T-cell (primary cell): Measurements from ENCODE around the gene ABCC3. TPM values are rescaled to one million over a fixed set of nuclear protein-coding genes. Genes with fewer than 3 reads are reported as not detected.

Experiments
- ATAC-seq, 4 experiments: fragments of 200-7000 bp in 3 of 4; fragments of 150-1000 bp in 1 of 4; cut with Tn5 transposase; replicated peaks in 1 of 4; 1 replicate in 3 of 4; 2 replicates in 1 of 4; pipeline ENCODE4 v1.10.0; 2021; ENCODE audit warnings: moderate library complexity in 3 of 4, mild to moderate bottlenecking in 2 of 4, moderate number of reproducible peaks in 1 of 4
- CTCF ChIA-PET, 2 donors: fragments of 300-600 bp; sonication (Branson Sonifier 250); formaldehyde crosslinking; loops; one replicate each; lab custom pipeline; 2022; ENCODE audit warnings: antibody characterized with exemption in 2 of 2; lab: Charles Lee
- POLR2A ChIA-PET, 2 donors: fragments of 300-600 bp; sonication (Branson Sonifier 250); formaldehyde crosslinking; loops; one replicate each; lab custom pipeline; 2022; ENCODE audit warnings: antibody characterized with exemption in 2 of 2; lab: Charles Lee
- DNase-seq, 35 experiments: peaks; one replicate each; pipeline versions ENCODE4 v3.0.0 to v3.0.0-alpha.2; 2013 to 2023
- H3K27ac ChIP-seq: one replicate; pipeline ENCODE4 v1.5.1; 2013; ENCODE audit warnings: low read length
- H3K27me3 ChIP-seq, 2 experiments: replicated peaks in 1 of 2; 1 replicate in 1 of 2; 2 replicates in 1 of 2; pipeline versions ENCODE4 v1.6.1 to v1.7.0; 2013; ENCODE audit warnings: low read length in 1 of 2, mixed read lengths in 1 of 2; ENCODE audit not compliant: control insufficient read depth in 2 of 2, insufficient read depth in 2 of 2; ENCODE audit errors: extremely low read depth in 1 of 2
- H3K36me3 ChIP-seq, 2 donors: 1 replicate in 1 of 2; 2 replicates in 1 of 2; pipeline versions ENCODE4 v1.6.1 to v1.7.0; 2013; ENCODE audit warnings: low read length in 1 of 2; ENCODE audit not compliant: control insufficient read depth in 2 of 2, insufficient read depth in 1 of 2; ENCODE audit errors: extremely low read depth in 1 of 2
- H3K4me1 ChIP-seq, 2 experiments: 1 replicate in 1 of 2; 2 replicates in 1 of 2; pipeline versions ENCODE4 v1.6.1 to v1.7.0; 2013; ENCODE audit warnings: low read length in 2 of 2, mixed read lengths in 1 of 2; ENCODE audit not compliant: insufficient read depth in 2 of 2, control insufficient read depth in 1 of 2; ENCODE audit errors: extremely low read depth in 1 of 2
- H3K4me3 ChIP-seq, 2 donors: 1 replicate in 1 of 2; 2 replicates in 1 of 2; pipeline versions ENCODE4 v1.5.1 to v1.7.0; 2013; ENCODE audit warnings: mild to moderate bottlenecking in 2 of 2, low read length in 1 of 2, moderate library complexity in 1 of 2; ENCODE audit not compliant: control insufficient read depth in 1 of 2; ENCODE audit errors: extremely low read depth in 1 of 2
- H3K9me3 ChIP-seq: 2 replicates; pipeline ENCODE4 v1.7.0; 2013
- H3K27ac Mint-ChIP-seq, 2 donors: one replicate each; pipeline ENCODE4 v1.8.0; 2020 to 2021; ENCODE audit warnings: mild to moderate bottlenecking in 2 of 2, mixed read lengths in 2 of 2
- H3K27me3 Mint-ChIP-seq, 2 donors: one replicate each; pipeline ENCODE4 v1.8.0; 2021 to 2022; ENCODE audit warnings: mixed read lengths in 2 of 2
- H3K36me3 Mint-ChIP-seq: one replicate; pipeline ENCODE4 v1.8.0; 2021; ENCODE audit warnings: mixed read lengths
- H3K4me1 Mint-ChIP-seq, 3 donors: one replicate each; pipeline ENCODE4 v1.8.0; 2020 to 2022; ENCODE audit warnings: mixed read lengths in 3 of 3, mild to moderate bottlenecking in 1 of 3
- H3K4me3 Mint-ChIP-seq, 3 donors: one replicate each; pipeline ENCODE4 v1.8.0; 2020 to 2022; ENCODE audit warnings: mild to moderate bottlenecking in 3 of 3, mixed read lengths in 3 of 3, moderate library complexity in 3 of 3
- H3K9me3 Mint-ChIP-seq, 3 donors: one replicate each; pipeline ENCODE4 v1.8.0; 2020 to 2022; ENCODE audit warnings: mixed read lengths in 3 of 3
- WGBS: methylation state at CpG from one replicate; pipeline ENCODE4 v1.1.5; 2013; ENCODE audit warnings: missing lambda C conversion rate; ENCODE audit not compliant: insufficient coverage; 5-methylcytosine and 5-hydroxymethylcytosine counted together
- total RNA-seq, 35 experiments: library from RNA in 6 of 35; stranded (reverse) in 6 of 35; fragments of 120-200 nt in 1 of 35; gene quantifications; one replicate each; pipeline versions ENCODE4 v1.2.1 to v1.2.4 and lab custom pipeline; 2013 to 2026

ABCC3 gene
- total RNA-seq, 5 donors from 2014 or later (not counting 1 experiment from before 2014, with no cell fraction given) = 0.75 to 2.2 (median 1.5) TPM; not detected in 1

- Mint-ChIP-seq H3K4me3 (no peak overlapping the region), H3K27me3 (peaks cover 21 to 42% of the 10 kb centered on the region in 2 donors), H3K9me3 (no peaks in the 10 kb centered on the region), H3K27ac (no peak overlapping the region), H3K4me1 (no peaks in the 10 kb centered on the region), H3K36me3 (no peaks in the 10 kb centered on the region)
- H3K27me3 ChIP-seq = peaks cover 0 to 79% of the 10 kb centered on the region in 2 experiments
- DNase-seq (no peak), ATAC-seq (no peak)
- H3K4me1 ChIP-seq = no peaks in the 10 kb centered on the region
- CTCF ChIA-PET = interaction anchor here in 1 of 2 donors (0.5 kb wide), 1 partner anchor 18 kb away, joined by 14 read pairs; no protein-coding TSS in a partner anchor
- no peaks in the 10 kb centered on the region for H3K36me3 ChIP-seq
- POLR2A ChIA-PET = no interaction called here
- H3K4me3 ChIP-seq = no peak overlapping the region
- no peaks in the 10 kb centered on the region for H3K9me3 ChIP-seq
- WGBS = 53% methylated on average over 4 of the region's 10 CpGs
- H3K27ac ChIP-seq = no peak overlapping the region
Measured at GRCh38 chr17:50605429-50605828, 29.3 kb upstream of the ABCC3 start.

DNA sequence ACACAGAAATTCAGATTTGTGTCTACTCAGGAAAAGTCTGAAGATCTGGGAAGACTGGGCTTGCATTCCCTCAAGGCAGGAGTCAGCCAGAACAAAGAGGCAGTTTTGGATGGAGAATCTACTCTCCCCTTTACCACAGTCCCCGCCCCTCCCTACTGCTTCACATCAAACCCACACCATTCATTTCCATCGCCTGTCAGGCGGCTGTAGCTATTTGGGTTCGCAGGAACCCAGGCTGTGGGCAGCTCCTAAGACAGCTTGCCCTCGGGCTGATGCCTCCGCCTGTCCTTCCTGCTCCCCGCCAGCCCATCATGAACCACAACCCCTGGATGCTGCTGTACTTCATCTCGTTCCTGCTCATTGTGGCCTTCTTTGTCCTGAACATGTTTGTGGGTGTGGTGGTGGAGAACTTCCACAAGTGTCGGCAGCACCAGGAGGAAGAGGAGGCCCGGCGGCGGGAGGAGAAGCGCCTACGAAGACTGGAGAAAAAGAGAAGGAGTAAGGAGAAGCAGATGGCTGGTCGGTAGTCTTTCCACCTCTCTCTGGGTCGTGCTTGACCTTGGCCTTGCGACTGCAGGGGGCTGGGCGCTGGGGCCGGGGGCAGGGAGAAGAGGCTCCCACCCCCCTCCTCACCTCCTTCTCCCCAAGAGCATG, 27.0 kb upstream of the ABCC3 start:
- no peak overlapping the region for H3K27ac ChIP-seq
- DNase-seq (no peak), ATAC-seq (no peak)
- Mint-ChIP-seq H3K4me1 (no peaks in the 10 kb centered on the region), H3K9me3 (no peaks in the 10 kb centered on the region), H3K36me3 (no peaks in the 10 kb centered on the region), H3K4me3 (no peak overlapping the region), H3K27ac (no peak overlapping the region), H3K27me3 (peaks cover 21 to 39% of the 10 kb centered on the region in 2 donors)
- H3K36me3 ChIP-seq = no peaks in the 10 kb centered on the region
- no peaks in the 10 kb centered on the region for H3K9me3 ChIP-seq
- POLR2A ChIA-PET = no interaction called here
- CTCF ChIA-PET = no interaction called here
- H3K4me3 ChIP-seq = no peak overlapping the region
- H3K27me3 ChIP-seq = peaks cover 0 to 73% of the 10 kb centered on the region in 2 experiments
- H3K4me1 ChIP-seq = no peaks in the 10 kb centered on the region
- WGBS = 62% methylated on average over 6 of the region's 19 CpGs

DNA sequence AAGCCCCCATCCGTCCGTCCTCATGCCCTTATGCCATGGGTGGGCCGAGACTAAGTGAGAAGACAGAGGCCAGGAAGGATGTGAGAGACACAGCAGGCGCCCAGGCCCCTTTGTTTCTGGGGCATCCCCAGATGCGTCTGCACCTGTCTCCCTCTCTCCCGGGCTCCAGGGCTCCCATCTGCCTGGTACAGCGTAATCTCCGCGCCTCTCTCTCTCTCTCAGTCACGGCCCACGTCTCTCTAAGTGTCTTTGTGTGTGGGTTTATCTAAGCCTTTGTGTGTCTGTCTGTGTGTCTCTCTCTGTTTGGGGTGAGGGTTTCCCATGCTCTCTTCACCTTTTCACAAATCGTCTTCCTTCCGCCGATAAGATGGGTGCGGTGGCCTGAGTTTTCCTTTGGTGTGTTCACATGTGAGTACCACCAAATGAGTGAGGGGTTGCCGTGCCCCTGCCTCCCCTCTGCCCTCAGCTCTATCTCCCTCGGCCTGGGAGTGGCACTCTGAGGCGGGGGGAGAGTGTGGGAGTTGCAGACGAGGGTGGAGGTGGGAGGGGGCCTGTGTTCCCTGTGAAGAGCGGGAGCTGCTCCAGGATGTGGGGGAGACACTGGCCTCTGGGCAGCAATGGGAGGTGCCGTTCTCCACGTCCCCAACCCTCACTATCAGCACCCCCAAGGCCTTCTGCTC, 25.8 kb upstream of the ABCC3 start:
- H3K36me3 ChIP-seq = no peaks in the 10 kb centered on the region
- no peak overlapping the region for H3K4me3 ChIP-seq
- DNase-seq (no peak), ATAC-seq (no peak)
- Mint-ChIP-seq H3K27me3 (peaks cover 14 to 30% of the 10 kb centered on the region in 2 donors), H3K4me3 (no peak overlapping the region), H3K9me3 (no peaks in the 10 kb centered on the region), H3K4me1 (peaks cover 0 to 2% (median 0%) of the 10 kb centered on the region in 3 donors), H3K36me3 (no peaks in the 10 kb centered on the region), H3K27ac (no peak overlapping the region)
- 63% methylated on average over 6 of the region's 22 CpGs for whole genome bisulfite sequencing
- no peak overlapping the region for H3K27ac ChIP-seq
- POLR2A ChIA-PET = no interaction called here
- H3K9me3 ChIP-seq = no peaks in the 10 kb centered on the region
- peaks cover 0 to 71% of the 10 kb centered on the region in 2 experiments for H3K27me3 ChIP-seq
- H3K4me1 ChIP-seq = peaks cover 0 to 2% of the 10 kb centered on the region in 2 experiments
- CTCF ChIA-PET = no interaction called here

- Mint-ChIP-seq H3K36me3 (no peaks in the 10 kb centered on the region), H3K9me3 (no peaks in the 10 kb centered on the region), H3K4me1 (peaks cover 5 to 9% (median 6%) of the 10 kb centered on the region in 3 donors), H3K4me3 (no peak overlapping the region), H3K27ac (no peak overlapping the region), H3K27me3 (peaks cover 17 to 30% of the 10 kb centered on the region in 2 donors)
- Histone ChIP-seq H3K4me1 (peaks cover 0 to 8% of the 10 kb centered on the region in 2 experiments), H3K27ac (no peak overlapping the region), H3K27me3 (peaks cover 0 to 70% of the 10 kb centered on the region in 2 experiments), H3K36me3 (no peaks in the 10 kb centered on the region), H3K9me3 (no peaks in the 10 kb centered on the region), H3K4me3 (no peak overlapping the region)
- ChIA-PET CTCF (no interaction called here), POLR2A (no interaction called here)
- ATAC-seq = no peak
- 82% methylated on average over 22 of the region's 24 CpGs for WGBS
- no peak for DNase-seq
Measured at GRCh38 chr17:50609380-50610074, 25.2 kb upstream of the ABCC3 start.

GRCh38 chr17:50611634-50612033, 23.0 kb upstream of the ABCC3 start:
- H3K27me3 Mint-ChIP-seq = peaks cover 8 to 21% of the 10 kb centered on the region in 2 donors

GRCh38 chr17:50612281-50612680, 22.4 kb upstream of the ABCC3 start:
- peaks cover 0 to 8% of the 10 kb centered on the region in 2 experiments for H3K4me1 ChIP-seq
- CTCF ChIA-PET = no interaction called here

More at GRCh38 chr17:50611634-50612033, 23.0 kb upstream of the ABCC3 start:
- DNase-seq = no peak
- Mint-ChIP-seq H3K27ac (no peak overlapping the region), H3K9me3 (no peaks in the 10 kb centered on the region), H3K36me3 (no peaks in the 10 kb centered on the region), H3K4me3 (no peak overlapping the region), H3K4me1 (peaks cover 6 to 9% (median 6%) of the 10 kb centered on the region in 3 donors)
- ChIA-PET POLR2A (no interaction called here), CTCF (no interaction called here)
- no peak for ATAC-seq
- no peaks in the 10 kb centered on the region for H3K9me3 ChIP-seq
- H3K27me3 ChIP-seq = peaks cover 0 to 54% of the 10 kb centered on the region in 2 experiments
- WGBS = 77% methylated on average over 5 of the region's 6 CpGs
- peaks cover 0 to 8% of the 10 kb centered on the region in 2 experiments for H3K4me1 ChIP-seq
- no peak overlapping the region for H3K27ac ChIP-seq
- H3K4me3 ChIP-seq = no peak overlapping the region
- no peaks in the 10 kb centered on the region for H3K36me3 ChIP-seq

More at GRCh38 chr17:50612281-50612680, 22.4 kb upstream of the ABCC3 start:
- H3K36me3 Mint-ChIP-seq = no peaks in the 10 kb centered on the region
- Histone ChIP-seq H3K9me3 (no peaks in the 10 kb centered on the region), H3K27me3 (peaks cover 0 to 48% of the 10 kb centered on the region in 2 experiments), H3K4me3 (no peak overlapping the region), H3K36me3 (no peaks in the 10 kb centered on the region), H3K27ac (no peak overlapping the region)
- H3K4me1 Mint-ChIP-seq = peaks cover 6 to 9% (median 6%) of the 10 kb centered on the region in 3 donors
- ATAC-seq = no peak
- DNase-seq = no peak
- peaks cover 8 to 19% of the 10 kb centered on the region in 2 donors for H3K27me3 Mint-ChIP-seq
- POLR2A ChIA-PET = no interaction called here
- 88% methylated on average over 10 of the region's 12 CpGs for WGBS
- no peak overlapping the region for H3K4me3 Mint-ChIP-seq
- H3K27ac Mint-ChIP-seq = no peak overlapping the region
- H3K9me3 Mint-ChIP-seq = no peaks in the 10 kb centered on the region
